SU-DHL-6 (cell line): ENCODE results near the gene BAX.

Source experiments
- CTCF ChIP-seq: fragments of 200-600 bp; sonication (generic); IDR thresholded peaks from one replicate; pipeline ENCODE4 v1.5.1; 2017; ENCODE audit warnings: antibody characterized with exemption, mild to moderate bottlenecking, low read length, moderate library complexity; ENCODE audit not compliant: insufficient read depth, poor library complexity, severe bottlenecking
- EZH2phosphoT487 ChIP-seq: fragments of 200-600 bp; sonication (generic), shearing (Covaris generic); conservative IDR thresholded peaks from 2 replicates; pipeline ENCODE4 v1.6.1; 2018; ENCODE audit warnings: mild to moderate bottlenecking, antibody characterized with exemption, low read length, moderate library complexity, mixed read lengths

- TF ChIP-seq CTCF (no peak), EZH2phosphoT487 (no peak)
Observed at GRCh38 chr19:48907671-48908070, 47.0 kb upstream of the BAX start.
